Liver (tissue), 3 donors: Measurements from ENCODE around the gene ALK.

Experiments
- EGR1 ChIP-seq, 2 donors: IDR thresholded peaks; 2 replicates each; pipeline ENCODE4 v1.6.1; 2016 to 2018; ENCODE audit warnings: antibody characterized with exemption in 2 of 2, low read depth in 2 of 2
- GABPA ChIP-seq, 2 donors: IDR thresholded peaks in 1 of 2; conservative IDR thresholded peaks in 1 of 2; 2 replicates each; pipeline ENCODE4 v1.6.1; 2016; ENCODE audit warnings: antibody characterized with exemption in 2 of 2, mild to moderate bottlenecking in 1 of 2, moderate library complexity in 1 of 2
- HNF4A ChIP-seq, 2 donors: conservative IDR thresholded peaks; 2 replicates each; pipeline ENCODE4 v1.6.1; 2016; ENCODE audit warnings: antibody characterized with exemption in 2 of 2, mild to moderate bottlenecking in 2 of 2
- JUND ChIP-seq, 2 donors: IDR thresholded peaks; 2 replicates each; pipeline ENCODE4 v1.6.1; 2016; ENCODE audit warnings: antibody characterized with exemption in 2 of 2
- RAD21 ChIP-seq, 2 donors: IDR thresholded peaks; 2 replicates each; pipeline ENCODE4 v1.6.1; 2016; ENCODE audit warnings: antibody characterized with exemption in 2 of 2, mild to moderate bottlenecking in 2 of 2
- RXRA ChIP-seq, 2 donors: IDR thresholded peaks; 2 replicates each; pipeline ENCODE4 v1.6.1; 2017 to 2018; ENCODE audit warnings: antibody characterized with exemption in 2 of 2, mild to moderate bottlenecking in 1 of 2
- SP1 ChIP-seq: IDR thresholded peaks from 2 replicates; pipeline ENCODE4 v1.6.1; 2018; ENCODE audit warnings: antibody characterized with exemption, mild to moderate bottlenecking
- TAF1 ChIP-seq: conservative IDR thresholded peaks from 2 replicates; pipeline ENCODE4 v1.6.1; 2016; ENCODE audit warnings: antibody characterized with exemption, mild to moderate bottlenecking
- YY1 ChIP-seq: IDR thresholded peaks from 2 replicates; pipeline ENCODE4 v1.6.1; 2016; ENCODE audit warnings: antibody characterized with exemption, mild to moderate bottlenecking
- TF ChIP-seq, protein P1 (sequence below): IDR thresholded peaks from 2 replicates; pipeline ENCODE4 v1.6.1; 2016; ENCODE audit warnings: antibody characterized with exemption
- TF ChIP-seq, protein P2 (sequence below): fragments of 150-350 bp; IDR thresholded peaks from 2 replicates; pipeline ENCODE4 v1.5.1; 2017; ENCODE audit warnings: improper control_type of control experiment, low read depth, low read length; ENCODE audit not compliant: missing input control
- TF ChIP-seq, protein P3 (sequence below): IDR thresholded peaks from 2 replicates; pipeline ENCODE4 v1.6.1; 2016; ENCODE audit warnings: antibody characterized with exemption
- TF ChIP-seq, protein P4 (sequence below): IDR thresholded peaks from 2 replicates; pipeline ENCODE4 v1.6.1; 2016; ENCODE audit warnings: antibody characterized with exemption
- TF ChIP-seq, protein P5 (sequence below): IDR thresholded peaks from 2 replicates; pipeline ENCODE4 v1.6.1; 2016; ENCODE audit warnings: antibody characterized with exemption, mild to moderate bottlenecking
- donor health status: healthy.
- donor health status: healthy.

DNA sequence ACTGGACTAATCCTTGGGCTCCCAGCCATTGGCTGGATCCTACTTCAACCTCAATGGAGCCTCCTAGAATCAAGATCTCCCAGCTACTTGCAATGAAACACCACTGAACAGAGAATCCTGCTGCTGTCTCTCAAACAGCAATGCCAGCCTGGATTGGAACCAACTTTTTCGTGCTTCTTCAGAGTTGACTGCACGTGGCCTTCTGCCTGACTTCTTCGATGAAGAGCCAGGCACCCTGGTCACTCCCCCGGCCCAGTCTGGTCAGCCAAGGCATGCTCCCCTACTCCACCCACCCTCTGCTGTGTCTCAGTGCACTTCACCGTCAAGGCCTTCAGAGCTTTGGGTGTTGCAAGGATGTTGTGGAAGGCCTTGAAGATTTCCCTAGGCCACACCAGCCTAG lies 657.5 kb downstream of the ALK start:
- TF ChIP-seq, protein P1, sequence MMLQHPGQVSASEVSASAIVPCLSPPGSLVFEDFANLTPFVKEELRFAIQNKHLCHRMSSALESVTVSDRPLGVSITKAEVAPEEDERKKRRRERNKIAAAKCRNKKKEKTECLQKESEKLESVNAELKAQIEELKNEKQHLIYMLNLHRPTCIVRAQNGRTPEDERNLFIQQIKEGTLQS, result no peak
- no peak for TF ChIP-seq RAD21 (IDR thresholded peaks at IDR 0.05)
- TF ChIP-seq JUND (IDR thresholded peaks at IDR 0.05), result no peak
- TF ChIP-seq SP1, result no peak
- TF ChIP-seq, protein P2, sequence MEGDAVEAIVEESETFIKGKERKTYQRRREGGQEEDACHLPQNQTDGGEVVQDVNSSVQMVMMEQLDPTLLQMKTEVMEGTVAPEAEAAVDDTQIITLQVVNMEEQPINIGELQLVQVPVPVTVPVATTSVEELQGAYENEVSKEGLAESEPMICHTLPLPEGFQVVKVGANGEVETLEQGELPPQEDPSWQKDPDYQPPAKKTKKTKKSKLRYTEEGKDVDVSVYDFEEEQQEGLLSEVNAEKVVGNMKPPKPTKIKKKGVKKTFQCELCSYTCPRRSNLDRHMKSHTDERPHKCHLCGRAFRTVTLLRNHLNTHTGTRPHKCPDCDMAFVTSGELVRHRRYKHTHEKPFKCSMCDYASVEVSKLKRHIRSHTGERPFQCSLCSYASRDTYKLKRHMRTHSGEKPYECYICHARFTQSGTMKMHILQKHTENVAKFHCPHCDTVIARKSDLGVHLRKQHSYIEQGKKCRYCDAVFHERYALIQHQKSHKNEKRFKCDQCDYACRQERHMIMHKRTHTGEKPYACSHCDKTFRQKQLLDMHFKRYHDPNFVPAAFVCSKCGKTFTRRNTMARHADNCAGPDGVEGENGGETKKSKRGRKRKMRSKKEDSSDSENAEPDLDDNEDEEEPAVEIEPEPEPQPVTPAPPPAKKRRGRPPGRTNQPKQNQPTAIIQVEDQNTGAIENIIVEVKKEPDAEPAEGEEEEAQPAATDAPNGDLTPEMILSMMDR, result no peak
- TF ChIP-seq EGR1 (IDR thresholded peaks at IDR 0.05; ENCODE audit: low read depth in 2 of 2), result no peak
- TF ChIP-seq TAF1, result no peak
- TF ChIP-seq GABPA (IDR thresholded peaks at IDR 0.05 in 1 of 2, conservative IDR thresholded peaks at IDR 0.05 in 1 of 2), result no peak
- TF ChIP-seq, protein P3, sequence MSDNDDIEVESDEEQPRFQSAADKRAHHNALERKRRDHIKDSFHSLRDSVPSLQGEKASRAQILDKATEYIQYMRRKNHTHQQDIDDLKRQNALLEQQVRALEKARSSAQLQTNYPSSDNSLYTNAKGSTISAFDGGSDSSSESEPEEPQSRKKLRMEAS, result no peak
- no peak for TF ChIP-seq HNF4A (conservative IDR thresholded peaks at IDR 0.05)
- TF ChIP-seq YY1, result no peak
- TF ChIP-seq, protein P4, sequence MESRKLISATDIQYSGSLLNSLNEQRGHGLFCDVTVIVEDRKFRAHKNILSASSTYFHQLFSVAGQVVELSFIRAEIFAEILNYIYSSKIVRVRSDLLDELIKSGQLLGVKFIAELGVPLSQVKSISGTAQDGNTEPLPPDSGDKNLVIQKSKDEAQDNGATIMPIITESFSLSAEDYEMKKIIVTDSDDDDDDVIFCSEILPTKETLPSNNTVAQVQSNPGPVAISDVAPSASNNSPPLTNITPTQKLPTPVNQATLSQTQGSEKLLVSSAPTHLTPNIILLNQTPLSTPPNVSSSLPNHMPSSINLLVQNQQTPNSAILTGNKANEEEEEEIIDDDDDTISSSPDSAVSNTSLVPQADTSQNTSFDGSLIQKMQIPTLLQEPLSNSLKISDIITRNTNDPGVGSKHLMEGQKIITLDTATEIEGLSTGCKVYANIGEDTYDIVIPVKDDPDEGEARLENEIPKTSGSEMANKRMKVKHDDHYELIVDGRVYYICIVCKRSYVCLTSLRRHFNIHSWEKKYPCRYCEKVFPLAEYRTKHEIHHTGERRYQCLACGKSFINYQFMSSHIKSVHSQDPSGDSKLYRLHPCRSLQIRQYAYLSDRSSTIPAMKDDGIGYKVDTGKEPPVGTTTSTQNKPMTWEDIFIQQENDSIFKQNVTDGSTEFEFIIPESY, result no peak
- no peak for TF ChIP-seq RXRA (IDR thresholded peaks at IDR 0.05)
- TF ChIP-seq, protein P5, sequence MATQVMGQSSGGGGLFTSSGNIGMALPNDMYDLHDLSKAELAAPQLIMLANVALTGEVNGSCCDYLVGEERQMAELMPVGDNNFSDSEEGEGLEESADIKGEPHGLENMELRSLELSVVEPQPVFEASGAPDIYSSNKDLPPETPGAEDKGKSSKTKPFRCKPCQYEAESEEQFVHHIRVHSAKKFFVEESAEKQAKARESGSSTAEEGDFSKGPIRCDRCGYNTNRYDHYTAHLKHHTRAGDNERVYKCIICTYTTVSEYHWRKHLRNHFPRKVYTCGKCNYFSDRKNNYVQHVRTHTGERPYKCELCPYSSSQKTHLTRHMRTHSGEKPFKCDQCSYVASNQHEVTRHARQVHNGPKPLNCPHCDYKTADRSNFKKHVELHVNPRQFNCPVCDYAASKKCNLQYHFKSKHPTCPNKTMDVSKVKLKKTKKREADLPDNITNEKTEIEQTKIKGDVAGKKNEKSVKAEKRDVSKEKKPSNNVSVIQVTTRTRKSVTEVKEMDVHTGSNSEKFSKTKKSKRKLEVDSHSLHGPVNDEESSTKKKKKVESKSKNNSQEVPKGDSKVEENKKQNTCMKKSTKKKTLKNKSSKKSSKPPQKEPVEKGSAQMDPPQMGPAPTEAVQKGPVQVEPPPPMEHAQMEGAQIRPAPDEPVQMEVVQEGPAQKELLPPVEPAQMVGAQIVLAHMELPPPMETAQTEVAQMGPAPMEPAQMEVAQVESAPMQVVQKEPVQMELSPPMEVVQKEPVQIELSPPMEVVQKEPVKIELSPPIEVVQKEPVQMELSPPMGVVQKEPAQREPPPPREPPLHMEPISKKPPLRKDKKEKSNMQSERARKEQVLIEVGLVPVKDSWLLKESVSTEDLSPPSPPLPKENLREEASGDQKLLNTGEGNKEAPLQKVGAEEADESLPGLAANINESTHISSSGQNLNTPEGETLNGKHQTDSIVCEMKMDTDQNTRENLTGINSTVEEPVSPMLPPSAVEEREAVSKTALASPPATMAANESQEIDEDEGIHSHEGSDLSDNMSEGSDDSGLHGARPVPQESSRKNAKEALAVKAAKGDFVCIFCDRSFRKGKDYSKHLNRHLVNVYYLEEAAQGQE, result no peak
